GM18951 (cell line): Measurements from ENCODE around the gene FXR2.
A peak's percentile ranks its signal among the peaks of the same experiment; 100 is the strongest.

Experiments used
- POLR2A ChIP-seq: IDR thresholded peaks from 4 replicates; pipeline ENCODE4 v1.6.1; 2011; ENCODE audit warnings: mild to moderate bottlenecking; ENCODE audit not compliant: insufficient read length, insufficient read depth; ENCODE audit errors: extremely low read depth
- in situ Hi-C: fragments of 300-500 bp; cut with MboI; formaldehyde crosslinking; loops from one replicate; pipeline ENCODE4 v1.12.0; 2022; ENCODE audit warnings: low sequenced_read_pairs, mixed read lengths, inconsistent platforms; ENCODE audit not compliant: unreplicated experiment

FXR2 gene

GRCh38 chr17:7559320-7560171 lies 55.2 kb downstream of the FXR2 start:
- in situ Hi-C loops: no loop called here

GRCh38 chr17:7558544-7559319 lies 56.0 kb downstream of the FXR2 start, which contains the start of gene TNFSF13:
Gene TNFSF13, plus strand, starts transcription at chr17:7558750. Its CDS starts 290 bp downstream, at chr17:7559040.
- in situ Hi-C loops: no loop called here
- no peak for TF ChIP-seq POLR2A

More at GRCh38 chr17:7559320-7560171, 55.2 kb downstream of the FXR2 start:
- no peak for TF ChIP-seq POLR2A

DNA sequence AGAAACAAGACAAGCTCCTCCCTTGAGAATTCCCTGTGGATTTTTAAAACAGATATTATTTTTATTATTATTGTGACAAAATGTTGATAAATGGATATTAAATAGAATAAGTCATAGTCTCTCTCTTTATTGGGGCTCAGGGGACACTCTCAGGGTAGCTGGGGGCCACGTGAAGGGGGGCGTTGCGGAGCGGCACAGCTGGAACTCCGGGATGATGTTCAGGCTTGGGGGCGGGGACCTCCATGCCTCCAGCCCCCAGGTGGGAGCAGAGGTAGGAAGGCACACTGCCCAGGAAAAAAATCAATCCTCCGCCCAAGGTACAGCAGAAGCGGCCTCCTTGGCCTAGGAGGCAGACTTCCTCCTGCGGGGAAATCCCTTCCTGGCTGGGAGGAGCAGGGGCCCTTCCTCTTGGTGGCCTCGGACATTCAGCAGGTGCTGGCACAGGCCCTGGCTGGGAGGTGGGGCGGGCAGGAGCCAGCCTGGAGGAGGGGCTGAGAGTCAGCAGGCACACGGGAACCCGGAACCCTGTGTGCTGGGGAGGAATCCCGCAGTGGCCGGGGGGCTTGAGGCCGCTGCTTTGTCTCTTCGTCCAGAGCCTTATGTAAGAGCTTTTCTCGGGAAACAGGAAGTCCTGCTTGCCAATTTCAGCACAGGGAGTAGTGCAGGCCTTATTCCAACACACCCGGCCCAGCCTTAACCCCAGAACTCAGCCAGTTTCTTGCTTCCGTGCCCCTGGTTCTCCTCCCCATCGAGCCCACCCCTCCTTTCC lies 56.7 kb downstream of the FXR2 start:
- TF ChIP-seq POLR2A: peak; percentile 76
- in situ Hi-C loops: no loop called here

DNA sequence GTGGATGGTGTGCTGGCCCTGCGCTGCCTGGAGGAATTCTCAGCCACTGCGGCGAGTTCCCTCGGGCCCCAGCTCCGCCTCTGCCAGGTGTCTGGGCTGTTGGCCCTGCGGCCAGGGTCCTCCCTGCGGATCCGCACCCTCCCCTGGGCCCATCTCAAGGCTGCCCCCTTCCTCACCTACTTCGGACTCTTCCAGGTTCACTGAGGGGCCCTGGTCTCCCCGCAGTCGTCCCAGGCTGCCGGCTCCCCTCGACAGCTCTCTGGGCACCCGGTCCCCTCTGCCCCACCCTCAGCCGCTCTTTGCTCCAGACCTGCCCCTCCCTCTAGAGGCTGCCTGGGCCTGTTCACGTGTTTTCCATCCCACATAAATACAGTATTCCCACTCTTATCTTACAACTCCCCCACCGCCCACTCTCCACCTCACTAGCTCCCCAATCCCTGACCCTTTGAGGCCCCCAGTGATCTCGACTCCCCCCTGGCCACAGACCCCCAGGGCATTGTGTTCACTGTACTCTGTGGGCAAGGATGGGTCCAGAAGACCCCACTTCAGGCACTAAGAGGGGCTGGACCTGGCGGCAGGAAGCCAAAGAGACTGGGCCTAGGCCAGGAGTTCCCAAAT lies 57.4 kb downstream of the FXR2 start:
- in situ Hi-C loops: no loop called here

DNA sequence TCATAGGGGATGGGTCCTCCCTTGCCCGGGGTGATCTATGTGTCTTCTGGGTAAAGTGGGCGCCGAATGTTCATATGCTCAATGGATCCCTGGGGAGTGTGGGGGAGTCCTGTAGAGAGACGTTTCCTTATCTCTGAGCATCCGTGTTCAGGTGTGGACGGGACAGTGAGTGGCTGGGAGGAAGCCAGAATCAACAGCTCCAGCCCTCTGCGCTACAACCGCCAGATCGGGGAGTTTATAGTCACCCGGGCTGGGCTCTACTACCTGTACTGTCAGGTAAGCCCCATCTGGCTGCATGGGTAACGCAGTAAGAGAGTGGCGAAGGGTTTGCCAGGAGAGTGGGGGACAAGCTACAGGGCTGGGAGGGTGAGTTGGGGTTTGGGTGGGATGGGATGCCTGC lies 58.1 kb downstream of the FXR2 start:
- in situ Hi-C loops: no loop called here
- no peak for TF ChIP-seq POLR2A

More for the DNA sequence above, 57.4 kb downstream of the FXR2 start:
- TF ChIP-seq POLR2A: no peak

DNA sequence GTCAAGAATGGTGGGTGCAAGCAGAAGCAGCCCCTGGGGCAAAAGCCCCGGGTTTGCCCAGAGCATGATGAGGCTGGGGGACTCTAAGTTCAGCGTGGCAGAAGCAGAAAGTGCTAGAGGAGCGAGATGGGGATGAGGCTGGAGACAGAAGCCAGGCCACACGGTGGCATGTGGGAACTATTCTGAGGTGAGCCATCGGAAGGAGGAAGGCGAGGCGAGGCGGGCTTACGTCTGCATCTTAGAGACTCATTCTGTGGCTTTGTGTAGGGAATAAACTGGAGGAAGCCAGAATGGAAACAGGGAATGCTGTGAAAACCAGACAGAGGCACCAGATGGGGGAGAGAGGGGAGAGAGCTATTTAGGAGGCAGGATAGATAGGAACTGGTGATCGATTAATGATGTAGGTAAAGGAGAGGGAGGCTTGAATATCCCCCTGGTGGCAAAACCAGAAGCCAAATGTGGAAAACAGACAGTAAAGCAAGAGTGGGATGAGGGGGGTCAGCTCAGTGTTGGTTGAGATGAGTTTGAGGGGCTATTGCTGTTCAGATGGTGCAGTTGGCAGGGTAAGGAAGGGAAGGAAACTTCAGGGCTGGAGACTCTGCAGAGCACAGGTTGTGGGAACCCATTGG lies 59.3 kb downstream of the FXR2 start:
- in situ Hi-C loops: no loop called here
- TF ChIP-seq POLR2A: no peak

DNA sequence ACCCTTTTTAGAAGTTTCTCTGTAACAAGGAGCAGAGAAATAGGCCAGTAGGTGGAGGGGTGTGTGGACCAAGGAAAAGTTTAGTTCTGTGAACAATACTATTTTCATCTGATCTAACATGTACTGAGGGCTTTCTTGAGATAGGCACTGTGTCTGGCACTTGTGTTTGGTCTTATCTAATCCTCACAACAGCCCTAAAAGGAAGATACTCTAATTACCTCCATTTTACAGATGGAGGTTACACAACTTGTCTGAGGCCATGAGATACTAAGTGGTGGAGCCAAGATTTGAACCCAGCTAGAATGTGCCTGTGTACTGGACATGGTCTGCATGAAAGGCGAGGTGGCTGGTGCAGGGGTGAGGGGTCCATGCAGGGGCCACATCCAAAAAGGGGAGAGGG lies 61.3 kb downstream of the FXR2 start:
- in situ Hi-C loops: no loop called here
- TF ChIP-seq POLR2A: no peak

GRCh38 chr17:7552621-7553051 lies 62.1 kb downstream of the FXR2 start:
- TF ChIP-seq POLR2A: no peak
- in situ Hi-C loops: no loop called here

- TF ChIP-seq POLR2A: no peak
- in situ Hi-C loops: no loop called here
Observed at GRCh38 chr17:7551396-7551795, 63.3 kb downstream of the FXR2 start.

GRCh38 chr17:7550344-7550743 lies 64.4 kb downstream of the FXR2 start:
- in situ Hi-C loops: no loop called here
- no peak for TF ChIP-seq POLR2A

- in situ Hi-C loops: no loop called here
- TF ChIP-seq POLR2A: no peak
Observed at GRCh38 chr17:7549401-7550055, 65.2 kb downstream of the FXR2 start.
